GM12872 (cell line): ENCODE results near the gene AK3.

Experiments used
- CTCF ChIP-seq: IDR thresholded peaks from 3 replicates; pipeline ENCODE4 v1.5.1; 2011; ENCODE audit warnings: low read depth, mild to moderate bottlenecking, low read length, moderate library complexity; ENCODE audit not compliant: insufficient read depth

Gene AK3

DNA sequence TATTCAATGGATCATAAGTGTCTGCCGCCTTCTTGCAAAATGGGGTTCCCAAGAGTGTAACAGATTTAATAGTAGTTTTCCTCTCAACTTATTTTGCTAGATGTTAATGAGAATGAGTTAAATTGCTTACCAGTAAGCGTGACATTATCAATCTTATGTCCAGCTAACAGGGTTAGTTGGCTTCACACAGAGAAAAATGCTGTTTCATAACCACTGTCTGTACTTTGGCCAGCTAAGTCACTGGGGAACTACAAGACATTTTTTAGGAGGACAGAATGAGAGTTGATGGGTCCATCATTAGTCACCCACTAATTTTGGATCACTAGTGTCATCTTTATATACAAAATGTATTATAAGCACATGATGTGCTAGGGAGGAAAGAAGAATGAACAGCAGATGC, 60.3 kb downstream of the AK3 start:
- no peak for TF ChIP-seq CTCF

GRCh38 chr9:4680173-4680525, 60.9 kb downstream of the AK3 start:
- TF ChIP-seq CTCF = no peak

GRCh38 chr9:4679268-4680172, 61.5 kb downstream of the AK3 start, which contains the start of gene CDC37L1:
TSS of gene CDC37L1 (plus strand) at chr9:4679569. CDS start at chr9:4679768, 199 bp downstream.
- TF ChIP-seq CTCF = peak; percentile 66

DNA sequence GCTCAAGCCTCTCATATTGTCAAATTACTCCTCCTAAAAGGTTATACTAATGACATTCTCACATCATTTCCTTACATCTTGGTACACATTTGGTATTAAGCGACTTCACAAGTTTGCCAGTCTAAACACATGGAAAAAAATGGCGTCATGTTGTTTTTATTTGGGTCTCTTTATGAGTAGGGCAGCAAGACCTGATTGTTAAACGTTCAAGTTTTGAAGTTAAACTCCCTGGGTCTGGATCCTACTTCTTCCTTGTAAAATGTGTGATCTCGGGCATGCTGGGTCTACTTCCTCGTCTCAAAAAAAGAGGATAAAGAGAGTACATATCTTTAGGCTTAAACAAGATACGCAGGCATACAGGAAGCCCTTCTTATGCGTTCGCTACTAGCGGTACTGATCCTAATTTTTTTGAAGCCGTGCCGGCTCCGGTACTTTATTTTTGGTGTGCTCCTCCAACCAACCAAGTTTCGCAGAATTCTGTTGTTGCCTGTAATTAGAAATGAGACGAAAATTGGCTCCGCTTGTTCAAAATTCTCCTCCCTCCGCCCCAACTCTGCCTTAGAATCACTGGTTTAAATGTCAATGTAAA, 62.2 kb downstream of the AK3 start:
- no peak for TF ChIP-seq CTCF

- no peak for TF ChIP-seq CTCF
Measured at GRCh38 chr9:4677392-4677791, 63.6 kb downstream of the AK3 start.

DNA sequence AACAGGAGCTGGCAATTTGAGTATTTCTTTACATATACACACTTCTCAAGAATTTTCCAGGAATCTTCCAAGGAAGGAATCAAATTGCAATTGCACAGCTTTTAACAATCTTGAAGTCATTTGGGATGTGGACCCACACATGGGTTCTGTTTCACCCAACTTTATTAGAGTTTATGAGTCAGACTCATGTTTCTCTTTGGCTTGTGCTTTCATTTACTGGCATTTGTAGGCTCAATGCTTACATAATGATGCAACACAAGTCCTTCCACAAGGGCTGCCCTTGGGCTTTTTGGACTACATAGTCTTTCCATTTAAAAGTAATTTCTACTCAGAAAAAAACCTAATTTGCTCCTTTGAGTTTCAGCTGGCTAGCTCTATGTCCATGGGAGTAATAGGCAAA, 66.2 kb downstream of the AK3 start:
- no peak for TF ChIP-seq CTCF

GRCh38 chr9:4671737-4672136, 69.3 kb downstream of the AK3 start:
- TF ChIP-seq CTCF = no peak
